C4-2B (cell line): ENCODE data around the gene MEIS1.

ENCODE experiments used
- ZFX ChIP-seq: fragments of 450-650 bp; IDR thresholded peaks from 2 replicates; pipeline ENCODE4 v1.6.1; 2017
- TF ChIP-seq, protein P1 (sequence below): fragments of 450-650 bp; conservative IDR thresholded peaks from 2 replicates; pipeline ENCODE4 v1.5.1; 2017; ENCODE audit warnings: mild to moderate bottlenecking

- TF ChIP-seq, protein P1, sequence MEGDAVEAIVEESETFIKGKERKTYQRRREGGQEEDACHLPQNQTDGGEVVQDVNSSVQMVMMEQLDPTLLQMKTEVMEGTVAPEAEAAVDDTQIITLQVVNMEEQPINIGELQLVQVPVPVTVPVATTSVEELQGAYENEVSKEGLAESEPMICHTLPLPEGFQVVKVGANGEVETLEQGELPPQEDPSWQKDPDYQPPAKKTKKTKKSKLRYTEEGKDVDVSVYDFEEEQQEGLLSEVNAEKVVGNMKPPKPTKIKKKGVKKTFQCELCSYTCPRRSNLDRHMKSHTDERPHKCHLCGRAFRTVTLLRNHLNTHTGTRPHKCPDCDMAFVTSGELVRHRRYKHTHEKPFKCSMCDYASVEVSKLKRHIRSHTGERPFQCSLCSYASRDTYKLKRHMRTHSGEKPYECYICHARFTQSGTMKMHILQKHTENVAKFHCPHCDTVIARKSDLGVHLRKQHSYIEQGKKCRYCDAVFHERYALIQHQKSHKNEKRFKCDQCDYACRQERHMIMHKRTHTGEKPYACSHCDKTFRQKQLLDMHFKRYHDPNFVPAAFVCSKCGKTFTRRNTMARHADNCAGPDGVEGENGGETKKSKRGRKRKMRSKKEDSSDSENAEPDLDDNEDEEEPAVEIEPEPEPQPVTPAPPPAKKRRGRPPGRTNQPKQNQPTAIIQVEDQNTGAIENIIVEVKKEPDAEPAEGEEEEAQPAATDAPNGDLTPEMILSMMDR = no peak
- TF ChIP-seq ZFX = no peak
Measured at GRCh38 chr2:66489436-66489835, 54.5 kb downstream of the MEIS1 start.
